Fibroblast of skin of right quadriceps (primary cell): ENCODE results near the gene LRRC51.

Experiments
- DNase-seq: peaks from one replicate; pipeline ENCODE4 v3.0.0-alpha.2; 2013

The LRRC51 gene, protein sequence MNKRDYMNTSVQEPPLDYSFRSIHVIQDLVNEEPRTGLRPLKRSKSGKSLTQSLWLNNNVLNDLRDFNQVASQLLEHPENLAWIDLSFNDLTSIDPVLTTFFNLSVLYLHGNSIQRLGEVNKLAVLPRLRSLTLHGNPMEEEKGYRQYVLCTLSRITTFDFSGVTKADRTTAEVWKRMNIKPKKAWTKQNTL

DNA sequence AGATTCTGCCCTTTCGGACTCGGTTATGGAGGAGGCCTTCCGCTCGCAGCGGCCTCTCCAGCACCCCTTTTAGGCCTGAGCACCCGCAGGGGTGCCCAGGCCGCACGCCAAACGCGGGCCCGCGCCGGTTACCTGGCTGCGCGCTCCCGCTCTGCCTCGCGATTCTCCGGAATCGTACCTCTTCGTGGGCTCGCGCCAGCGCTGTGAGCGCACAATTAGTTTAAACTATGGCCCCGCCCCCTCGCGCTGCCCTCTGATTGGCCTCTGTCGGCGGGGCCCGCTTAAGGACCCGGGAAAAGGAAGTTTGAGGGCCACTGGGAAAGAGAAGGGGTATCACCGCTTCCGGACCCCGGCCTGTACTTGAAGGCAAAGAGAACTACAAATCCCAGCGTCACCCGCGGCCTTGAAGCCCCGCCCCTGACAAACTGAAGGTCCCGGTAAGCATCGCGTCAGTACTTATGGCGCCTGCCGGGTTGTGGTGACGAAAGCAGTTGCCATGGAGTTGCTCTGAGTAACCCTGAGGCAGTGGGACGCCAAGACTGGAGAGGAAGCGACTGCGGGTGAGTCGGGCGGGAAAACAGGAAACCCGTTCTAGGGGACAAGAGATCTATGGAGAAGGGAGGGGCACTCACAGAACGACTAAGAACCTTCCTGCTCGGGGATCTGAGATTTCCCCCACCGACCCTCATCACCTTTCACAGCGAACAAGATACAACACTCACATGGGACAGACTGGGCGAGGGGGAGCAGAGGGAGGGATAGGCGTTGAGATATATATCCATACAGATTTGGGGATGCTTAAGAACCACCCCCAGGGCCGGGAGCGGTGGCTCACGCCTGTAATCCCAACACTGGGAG, at the start of gene LRRC51, which contains the start of gene NUMA1:
Gene LRRC51, plus strand, starts transcription at position 525 of the 858 bp plus-strand sequence. CDS start 8,234 bp downstream, outside the sequence.
Gene NUMA1, minus strand, starts transcription at position 217 of the 858 bp plus-strand sequence. CDS start 44,599 bp downstream, outside the sequence.
- peak; percentile 100 for DNase-seq

DNA sequence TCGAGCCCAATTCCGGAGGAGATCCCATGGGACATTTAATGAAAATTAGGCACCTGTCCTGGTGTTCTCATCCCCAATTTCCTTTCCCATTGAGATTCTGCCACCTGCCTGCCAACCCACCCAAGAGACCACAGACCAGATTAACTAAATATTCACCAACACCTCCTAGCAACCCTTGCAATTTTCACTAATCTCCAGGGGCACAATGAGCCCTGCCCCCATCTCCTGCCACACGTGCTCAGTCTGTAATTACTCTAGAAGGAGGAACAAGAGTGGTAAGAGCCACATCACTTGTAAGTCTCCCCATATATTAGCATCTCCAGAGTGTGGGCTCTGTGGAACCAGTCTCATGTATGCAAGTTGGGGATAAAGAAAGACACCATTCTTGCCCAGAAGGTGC, 44.0 kb upstream of the LRRC51 start:
- DNase-seq = no peak

DNA sequence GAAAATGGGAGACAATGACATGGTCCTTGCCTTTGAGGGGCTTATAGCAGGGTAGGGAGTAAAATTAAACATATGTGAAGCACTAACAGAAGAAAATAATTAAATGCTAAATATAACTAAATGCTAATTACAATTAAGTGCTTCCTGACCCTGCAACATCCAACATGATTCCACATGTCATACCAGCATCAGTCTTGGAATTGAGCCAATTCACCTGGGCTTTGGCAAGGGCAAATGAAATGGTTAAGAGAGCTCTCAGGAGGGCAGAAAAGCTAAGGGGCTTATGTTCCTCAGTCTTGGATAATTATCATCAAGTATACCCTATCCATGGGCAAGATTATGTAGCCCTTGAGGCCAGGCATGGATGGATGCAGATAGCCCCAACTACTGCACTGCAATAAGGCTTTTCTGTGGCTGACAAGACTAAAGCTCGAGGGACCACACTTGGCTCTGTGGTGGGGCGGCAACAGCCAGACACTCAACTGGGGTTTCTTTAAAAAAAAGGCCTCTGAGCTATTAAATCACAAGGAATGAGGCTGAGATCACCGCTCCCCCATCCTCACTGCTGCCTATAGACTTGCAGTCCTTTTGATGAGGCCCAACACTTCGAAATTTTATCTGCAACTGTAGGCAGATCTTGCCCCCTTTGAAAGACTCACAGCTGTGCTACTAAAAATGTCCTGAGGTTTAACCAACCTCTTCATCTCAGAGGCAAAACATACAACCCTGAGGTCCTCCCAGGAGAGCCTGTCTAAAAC, 42.9 kb upstream of the LRRC51 start:
- DNase-seq = peak; percentile 38

DNA sequence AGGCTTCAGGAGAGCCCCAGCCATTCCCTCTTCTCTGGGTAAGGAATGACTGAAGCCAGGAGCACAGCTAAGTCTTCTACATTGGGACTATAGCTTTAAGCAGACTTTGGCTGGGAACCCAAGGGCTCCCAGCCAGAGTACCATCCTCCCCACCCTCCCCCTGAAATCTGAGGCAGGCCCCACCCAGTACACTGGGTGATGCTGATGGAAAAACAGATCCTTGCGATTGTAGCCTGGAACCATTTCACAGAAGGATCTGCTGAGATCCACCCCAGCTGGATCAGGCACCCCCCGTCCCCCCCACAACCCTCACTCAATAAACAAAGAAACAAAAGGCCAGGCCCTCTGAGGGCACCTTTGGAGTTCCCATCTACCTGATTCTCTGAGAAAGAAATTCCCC, 42.2 kb upstream of the LRRC51 start:
- peak; percentile 71 for DNase-seq

DNA sequence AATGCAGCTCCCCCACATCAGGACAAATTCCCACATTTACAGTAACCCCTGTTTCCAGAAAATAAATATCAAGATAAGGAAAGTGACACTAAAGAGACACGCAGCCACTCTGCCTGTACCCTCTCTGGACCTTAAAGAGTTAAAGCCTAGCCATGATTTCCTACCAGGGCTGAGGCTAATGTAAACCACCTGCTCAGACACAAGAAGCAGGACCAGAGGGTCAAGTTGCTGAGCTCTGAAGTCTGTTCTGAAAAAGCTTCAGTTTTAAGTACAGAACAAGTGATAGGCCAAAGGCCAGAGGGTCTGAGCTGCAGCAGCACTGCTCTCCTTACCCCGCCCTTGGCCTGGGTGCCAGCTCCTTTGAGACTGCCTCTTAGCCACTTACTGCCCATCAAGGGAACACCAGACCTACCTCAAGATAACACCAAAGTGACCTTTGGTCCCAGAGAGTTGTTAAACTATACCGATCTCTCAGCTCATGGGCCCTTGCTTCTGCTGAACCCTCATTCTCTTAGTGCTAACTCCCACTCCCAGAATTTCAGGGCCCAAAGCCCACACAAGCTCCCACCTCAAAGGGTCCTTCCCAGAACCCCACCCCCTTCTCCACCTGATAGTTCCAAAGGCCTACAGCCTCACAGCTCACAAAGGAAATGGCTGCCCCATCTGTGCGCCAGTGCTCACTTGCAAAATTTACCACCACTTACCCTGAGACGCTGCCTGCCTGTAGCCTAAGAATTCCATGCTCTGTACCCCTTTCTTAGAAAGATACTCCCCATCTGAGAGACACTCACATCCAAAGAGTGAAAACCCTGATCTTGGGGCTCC, 41.4 kb upstream of the LRRC51 start:
- peak; percentile 34 for DNase-seq

DNA sequence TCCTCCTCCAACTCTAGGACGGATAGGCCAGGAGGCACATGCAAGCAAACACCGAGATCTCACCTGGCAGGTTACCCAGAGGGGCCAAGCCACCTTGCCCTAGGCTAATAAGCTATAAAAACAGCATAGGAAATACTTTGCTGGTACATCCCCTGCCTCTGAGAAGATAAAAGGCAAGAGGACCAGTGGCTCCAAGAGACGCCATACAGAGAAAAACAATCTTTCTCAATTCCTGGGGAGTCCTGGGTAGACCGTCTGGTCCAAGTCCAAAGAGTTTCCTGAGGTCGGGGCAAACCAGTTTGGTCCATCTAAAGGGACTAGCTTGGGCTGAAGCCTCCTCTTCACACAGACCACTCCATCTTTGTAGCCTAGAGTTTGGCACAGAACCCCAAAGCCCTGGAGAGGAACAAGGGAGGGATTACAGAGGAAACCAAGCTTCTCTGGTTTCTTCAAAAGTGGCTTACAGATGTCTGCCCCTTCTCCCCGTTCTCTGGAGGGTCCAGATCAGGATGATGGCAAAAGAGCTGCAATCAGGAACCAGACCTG, 40.7 kb upstream of the LRRC51 start:
- DNase-seq = no peak

DNA sequence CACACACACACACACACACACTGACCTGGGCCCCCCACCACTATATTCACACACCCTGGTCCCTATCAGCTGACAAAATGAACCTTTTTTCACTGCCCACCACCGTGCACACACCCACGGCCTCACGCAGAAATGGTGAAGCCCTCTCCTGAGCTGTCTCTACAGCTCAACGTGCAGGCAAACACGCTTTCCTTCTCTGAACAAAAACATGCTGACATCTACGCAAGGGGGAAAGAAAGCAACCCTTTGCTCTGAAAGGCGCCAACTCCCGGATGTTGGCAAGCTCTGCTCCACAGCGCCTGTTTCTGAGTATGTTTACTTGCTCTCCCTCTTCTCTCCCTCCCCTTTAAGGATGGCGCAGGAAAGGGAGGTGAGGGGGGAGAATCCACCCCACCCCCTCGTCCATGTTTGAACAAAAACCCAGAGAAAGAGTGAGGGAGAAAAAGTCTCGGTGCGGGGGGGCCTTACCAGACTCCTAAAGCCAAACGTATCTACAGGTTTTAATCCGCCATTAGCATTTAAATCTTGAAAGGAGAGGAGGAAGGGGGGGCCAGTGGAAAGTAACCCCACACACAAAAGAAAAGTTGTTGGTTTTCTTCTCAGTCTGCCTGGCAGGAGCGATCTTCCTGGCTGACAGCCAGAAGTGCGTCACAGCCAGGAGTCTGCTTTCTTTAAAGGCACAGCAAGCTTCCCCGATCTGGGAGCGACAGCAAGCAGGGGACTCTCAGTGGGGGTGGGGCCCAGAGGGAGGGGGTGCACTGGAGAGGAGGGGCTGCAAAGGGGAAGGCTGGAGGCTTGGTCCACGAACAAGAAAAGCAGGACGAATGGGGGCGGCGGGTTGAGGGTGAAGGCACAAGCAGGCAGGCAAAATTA, 39.9 kb upstream of the LRRC51 start:
- DNase-seq = peak; percentile 96

DNA sequence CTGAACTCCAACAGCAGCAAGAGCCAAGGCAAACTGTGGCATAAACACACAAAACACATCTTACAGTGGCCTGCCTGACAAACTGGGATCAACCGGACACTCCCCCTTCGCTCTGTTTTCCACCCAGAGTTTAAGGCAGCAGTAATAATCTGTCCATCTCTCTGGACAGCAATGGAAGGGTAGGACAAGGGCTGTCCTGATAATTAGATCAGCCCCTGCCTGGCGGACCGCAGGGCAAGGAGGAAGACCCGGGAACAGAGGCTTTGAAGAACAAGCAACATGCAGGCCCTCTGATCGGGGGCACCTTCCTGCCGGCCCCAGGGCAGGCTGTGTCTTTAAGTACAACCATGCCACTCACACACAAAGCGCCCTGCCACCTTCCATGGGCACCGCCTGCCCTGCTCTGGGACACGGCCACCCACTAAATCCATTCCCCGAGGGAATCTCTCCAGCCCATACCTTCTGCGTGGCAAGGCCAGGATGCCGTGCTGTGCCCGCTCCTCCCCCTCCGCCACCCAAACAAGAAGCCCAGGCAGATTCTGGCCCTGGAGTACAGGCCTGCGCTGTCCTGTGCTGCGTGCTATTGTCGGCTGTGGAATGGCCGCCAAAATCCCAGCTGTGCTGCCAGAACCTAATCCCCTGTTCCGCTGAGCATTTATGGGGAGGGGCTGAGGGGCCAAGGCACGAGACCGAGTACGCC, 39.1 kb upstream of the LRRC51 start:
- peak; percentile 76 for DNase-seq

DNA sequence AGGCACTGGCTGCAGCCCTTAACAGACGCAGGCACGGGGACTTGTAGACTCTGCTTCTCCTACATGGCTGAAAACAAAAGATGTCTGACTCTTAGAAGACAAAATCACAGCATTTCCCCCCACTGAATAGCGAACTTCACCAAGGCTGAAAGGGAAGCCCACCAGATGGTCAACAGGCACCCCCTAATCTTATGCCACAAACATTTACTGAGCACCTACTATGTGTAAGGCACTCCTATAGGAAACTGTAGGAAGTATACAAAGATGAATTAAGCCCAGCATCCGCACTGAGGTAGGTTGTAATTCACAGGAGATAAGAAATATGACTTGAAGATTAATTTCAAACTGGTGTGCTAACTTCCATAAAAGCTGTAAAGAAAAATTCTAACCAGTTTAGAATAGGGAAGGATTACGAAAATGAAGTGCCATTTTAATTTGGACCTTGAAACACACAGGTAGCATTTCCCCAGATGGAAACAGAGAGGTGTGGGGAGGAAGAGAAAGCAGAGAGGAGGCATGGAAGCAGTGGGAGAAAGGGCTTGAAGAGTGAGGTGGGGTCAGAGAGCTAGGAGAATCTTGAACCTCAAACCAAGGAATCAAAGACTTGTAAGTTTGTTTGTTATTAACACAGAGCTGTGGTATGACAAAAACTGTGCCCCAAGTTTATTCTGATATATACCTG, 38.4 kb upstream of the LRRC51 start:
- DNase-seq = no peak

DNA sequence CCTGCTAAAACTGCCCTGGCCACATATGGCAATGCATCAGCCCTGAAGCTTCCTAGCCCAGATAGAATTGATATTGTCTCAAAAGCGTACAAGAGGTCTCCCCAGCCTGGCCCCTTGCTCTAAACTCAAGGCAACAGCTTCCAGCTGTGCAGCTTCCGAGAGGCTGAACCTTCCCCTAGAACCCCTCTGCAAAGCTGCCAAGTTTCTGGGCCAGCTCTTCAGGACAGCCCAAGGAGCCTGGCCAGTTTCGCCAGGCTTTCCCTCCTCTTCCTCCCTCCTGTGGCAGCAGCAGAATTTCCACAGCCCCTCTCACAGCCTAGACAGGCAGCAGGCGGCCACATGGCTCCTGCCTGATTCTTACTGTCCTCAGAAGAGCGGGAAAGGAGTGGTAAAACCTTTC, 34.8 kb upstream of the LRRC51 start:
- DNase-seq = no peak

DNA sequence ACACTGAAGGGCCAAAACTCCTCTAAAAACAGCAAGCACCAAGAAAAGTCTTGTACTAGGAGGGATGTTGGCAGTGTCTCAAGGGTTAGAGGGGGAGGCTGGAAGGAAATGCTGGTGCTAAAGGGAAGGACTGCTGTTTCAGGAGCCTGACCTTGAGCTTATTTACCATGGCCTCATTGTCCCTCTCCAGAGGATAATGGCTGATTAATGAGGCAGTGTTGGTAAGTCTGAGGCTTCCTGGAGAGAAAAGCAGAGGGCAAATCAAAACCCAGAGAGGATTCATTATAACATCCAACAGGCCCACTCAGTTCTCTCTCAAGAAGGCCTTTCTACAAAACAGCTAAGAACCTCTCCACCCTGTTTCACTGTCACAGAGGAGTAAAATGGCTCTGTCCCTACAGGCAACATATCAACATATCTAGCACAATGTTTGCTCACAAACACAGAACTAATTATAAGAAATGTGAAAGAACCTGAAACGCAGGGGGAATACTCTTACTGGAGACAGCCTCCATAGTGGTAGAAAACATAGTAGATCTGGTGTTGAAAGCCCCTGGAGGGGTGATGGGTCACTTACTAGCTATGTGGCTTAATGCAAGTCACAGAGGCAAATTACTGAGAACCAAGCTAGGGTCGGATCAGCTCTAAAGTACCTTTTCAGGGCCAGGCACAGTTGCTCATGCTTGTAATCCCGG, 31.7 kb upstream of the LRRC51 start:
- no peak for DNase-seq

DNA sequence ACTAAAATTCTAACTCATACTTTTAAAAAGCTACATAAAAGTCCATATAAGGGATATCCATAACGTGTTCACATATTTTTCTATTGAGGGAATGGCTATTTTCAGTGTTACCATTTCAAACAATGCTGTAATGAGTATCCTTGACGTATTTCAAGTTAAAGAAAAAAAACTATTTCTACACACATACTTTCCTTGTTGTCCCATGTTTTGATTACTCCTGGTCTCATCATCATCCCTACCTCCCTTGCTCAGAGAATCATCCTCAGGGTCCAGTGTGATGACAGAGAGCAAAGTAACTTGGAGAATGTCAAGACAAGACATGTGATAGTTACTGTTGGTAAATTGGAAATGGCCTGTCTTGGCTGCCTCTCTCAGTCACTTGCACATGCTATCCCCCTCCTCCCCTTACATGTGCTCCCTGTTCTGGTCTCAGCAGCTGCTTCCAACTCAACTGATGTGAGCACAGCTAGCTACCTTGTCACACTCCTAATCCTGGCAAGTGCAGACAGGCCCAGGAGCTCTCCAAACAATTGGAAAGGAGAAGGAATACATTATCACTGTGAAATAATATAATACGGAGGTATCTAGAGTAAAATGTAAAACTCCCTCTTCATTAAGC, 22.1 kb upstream of the LRRC51 start:
- peak; percentile 63 for DNase-seq

DNA sequence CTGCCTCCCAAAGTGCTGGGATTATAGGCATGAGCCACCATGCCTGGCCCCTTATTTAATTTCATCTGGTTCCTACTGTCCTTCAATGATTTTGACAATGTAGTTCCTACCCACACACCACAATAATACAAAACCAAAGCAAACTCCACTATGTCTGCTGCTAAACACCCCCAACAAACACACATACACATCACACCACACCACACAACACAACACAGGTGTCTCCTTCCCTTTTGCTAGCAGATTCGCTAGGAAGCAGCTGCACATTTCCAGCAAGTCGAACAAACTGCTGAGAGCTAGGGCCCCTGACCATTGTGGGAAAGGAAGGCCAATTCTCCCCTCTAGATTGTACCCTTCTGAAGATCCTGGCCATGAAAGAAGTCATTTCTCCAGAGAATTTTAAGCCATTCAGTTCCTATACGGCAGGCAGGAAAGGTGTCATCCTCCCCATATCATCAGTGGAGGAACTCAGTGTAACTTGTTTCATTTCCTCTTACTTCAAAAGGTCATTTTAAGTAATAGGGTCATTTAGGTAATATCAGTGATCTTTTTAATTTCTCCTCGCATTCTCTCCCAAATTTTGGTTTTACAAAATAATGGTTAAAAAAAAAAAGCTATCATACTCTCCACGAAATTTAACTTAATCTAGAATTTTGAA, 18.8 kb upstream of the LRRC51 start:
- no peak for DNase-seq

DNA sequence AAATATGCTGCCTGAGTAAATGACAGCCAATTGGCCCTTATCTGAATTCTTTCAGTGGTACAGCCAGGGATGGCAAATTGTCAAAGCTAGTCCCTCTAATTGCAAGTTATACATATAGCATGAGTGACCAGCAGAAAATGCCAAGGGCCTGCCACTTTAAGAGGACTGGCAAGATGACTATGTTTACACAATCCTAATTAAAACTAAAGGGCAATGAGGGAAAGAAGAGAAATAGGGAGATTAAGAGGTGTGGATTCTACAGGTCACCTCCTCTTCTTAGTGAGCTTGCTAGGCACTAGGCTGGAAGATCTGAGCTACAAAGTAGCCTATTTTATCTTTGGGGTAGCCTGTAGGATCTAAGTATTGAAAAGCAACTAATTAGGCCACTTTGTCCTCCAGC, 13.8 kb upstream of the LRRC51 start:
- no peak for DNase-seq

DNA sequence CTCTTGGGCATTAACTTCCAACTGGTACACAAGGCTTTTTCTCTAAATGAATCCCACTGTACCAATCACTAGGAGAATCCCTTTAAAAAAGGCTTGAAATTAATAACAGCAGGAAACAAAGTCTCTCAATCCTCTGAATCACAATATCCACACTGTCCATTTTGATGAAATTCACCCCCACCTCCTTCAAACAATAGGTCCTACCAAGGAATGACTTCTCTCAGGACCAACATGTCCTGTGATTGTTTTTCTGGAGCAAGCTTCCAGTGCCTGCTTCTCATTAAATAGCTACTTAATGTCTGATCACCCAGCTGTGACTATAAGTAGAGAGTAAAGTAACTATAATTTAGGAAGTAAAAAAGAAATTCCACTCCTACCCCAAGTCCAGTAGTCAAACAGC, 13.4 kb upstream of the LRRC51 start:
- DNase-seq = no peak

DNA sequence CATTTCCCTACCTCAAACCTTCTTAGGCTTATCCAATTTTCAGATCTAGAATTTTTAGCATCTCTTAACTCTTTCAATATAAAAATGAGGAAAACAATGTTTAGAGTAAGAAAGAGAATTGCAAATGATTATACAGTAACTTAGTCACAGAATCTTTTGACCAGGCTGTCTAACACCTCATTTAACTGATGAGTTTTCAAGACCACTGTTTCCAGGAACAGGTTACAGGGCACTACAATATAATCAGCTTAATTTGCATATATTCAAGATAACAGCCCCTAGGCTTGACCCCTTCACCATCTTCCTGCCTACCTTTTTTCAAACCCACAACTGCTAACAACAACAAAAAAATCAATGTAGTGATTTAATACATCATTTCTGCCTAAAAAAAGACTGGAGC, 13.0 kb upstream of the LRRC51 start:
- DNase-seq = no peak

DNA sequence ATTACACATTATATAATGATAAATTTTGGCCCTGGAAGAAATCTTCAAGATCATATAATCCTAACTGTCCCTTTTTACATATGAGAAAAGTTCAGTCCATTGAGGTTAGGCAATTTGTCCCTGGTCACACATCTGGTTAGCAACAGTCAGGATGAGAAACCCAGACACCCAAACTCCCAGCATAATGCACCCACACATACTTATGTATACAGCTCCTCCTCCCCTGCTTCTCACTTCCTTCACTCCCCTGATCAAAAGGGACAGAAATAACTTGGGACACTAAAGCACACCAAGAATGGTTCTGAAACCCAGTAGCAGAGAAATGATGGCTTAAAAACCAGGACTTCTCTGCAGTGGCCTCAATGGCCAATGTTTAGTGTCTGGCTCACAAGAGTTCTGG, 11.4 kb upstream of the LRRC51 start:
- no peak for DNase-seq

DNA sequence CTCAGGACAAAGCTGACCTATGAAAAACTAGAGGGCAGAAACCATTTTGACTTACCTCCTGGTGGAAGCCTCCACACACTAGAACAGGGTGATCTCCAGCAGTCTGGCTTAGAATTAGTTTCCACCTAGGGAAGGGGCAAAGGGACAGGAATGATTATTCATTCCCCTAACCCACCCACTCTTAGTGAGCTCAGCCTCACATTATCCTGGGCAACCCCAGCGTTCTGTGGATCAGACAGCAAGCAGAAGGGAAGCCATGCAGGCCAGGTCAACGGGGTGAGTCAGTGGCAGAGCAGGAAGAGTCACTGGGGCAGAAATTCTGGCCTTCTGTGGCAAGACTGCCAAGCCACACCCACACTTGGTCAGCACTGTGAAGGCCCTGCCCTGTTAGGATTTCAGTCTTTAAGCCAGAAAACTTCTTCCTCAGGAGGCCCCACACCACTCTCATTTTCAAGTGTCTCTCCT, 10.8 kb upstream of the LRRC51 start:
- DNase-seq = peak; percentile 53
